Activated CD4-positive, alpha-beta T cell treated with anti-CD3 and anti-CD28 coated beads, Interleukin-2, amount 10 ng/mL, durations not matched to agents 24 days and 14 days (primary cell): ENCODE data around the gene OAS1. TPM values are rescaled to one million over a fixed set of nuclear protein-coding genes. Genes with fewer than 3 reads are reported as not detected.

ENCODE experiments used
- DNase-seq: peaks from one replicate; pipeline ENCODE4 v3.0.0; 2022
- H3K27ac Mint-ChIP-seq: one replicate; pipeline ENCODE4 v1.8.0; 2022; ENCODE audit warnings: mild to moderate bottlenecking, mixed read lengths
- H3K27me3 Mint-ChIP-seq: one replicate; pipeline ENCODE4 v1.8.0; 2022; ENCODE audit warnings: mixed read lengths
- H3K36me3 Mint-ChIP-seq: one replicate; pipeline ENCODE4 v1.8.0; 2022; ENCODE audit warnings: low read depth, mild to moderate bottlenecking, mixed read lengths
- H3K4me1 Mint-ChIP-seq: one replicate; pipeline ENCODE4 v1.8.0; 2021; ENCODE audit warnings: mixed read lengths
- H3K4me3 Mint-ChIP-seq: one replicate; pipeline ENCODE4 v1.8.0; 2022; ENCODE audit warnings: mild to moderate bottlenecking, moderate library complexity, mixed read lengths
- H3K9me3 Mint-ChIP-seq: one replicate; pipeline ENCODE4 v1.8.0; 2021; ENCODE audit warnings: mixed read lengths
- intact Hi-C: fragments of 100-400 bp; cut with micrococcal nuclease; formaldehyde crosslinking; loops from one replicate; pipeline ENCODE4 v1.15.1; 2023
- total RNA-seq: library from RNA; stranded (reverse); gene quantifications from 2 replicates; pipeline ENCODE4 v1.2.3, GENCODE V29; 2022

Gene OAS1
- 24.5 and 28.0 TPM in 2 replicates for total RNA-seq

DNA sequence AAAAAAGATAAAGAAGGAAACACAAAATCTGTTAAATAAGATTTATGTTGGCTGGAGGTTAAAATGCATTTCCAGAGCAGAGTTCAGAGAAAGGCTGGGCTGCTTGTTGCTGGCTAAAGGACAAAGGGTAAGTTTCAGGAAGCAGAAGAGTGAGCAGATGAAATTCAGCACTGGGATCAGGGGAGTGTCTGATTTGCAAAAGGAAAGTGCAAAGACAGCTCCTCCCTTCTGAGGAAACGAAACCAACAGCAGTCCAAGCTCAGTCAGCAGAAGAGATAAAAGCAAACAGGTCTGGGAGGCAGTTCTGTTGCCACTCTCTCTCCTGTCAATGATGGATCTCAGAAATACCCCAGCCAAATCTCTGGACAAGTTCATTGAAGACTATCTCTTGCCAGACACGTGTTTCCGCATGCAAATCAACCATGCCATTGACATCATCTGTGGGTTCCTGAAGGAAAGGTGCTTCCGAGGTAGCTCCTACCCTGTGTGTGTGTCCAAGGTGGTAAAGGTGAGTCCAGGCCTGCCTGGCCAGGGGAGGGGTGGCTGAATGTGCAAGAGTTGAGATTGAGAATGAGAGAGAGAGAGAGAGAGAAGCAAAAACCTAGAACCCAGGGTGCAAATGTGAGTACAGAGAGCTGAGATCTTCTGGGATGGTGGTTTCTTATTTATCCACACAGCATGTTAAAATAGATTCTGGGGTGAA lies at the start of gene OAS1:
Gene OAS1 (plus strand): TSS at position 251 of the 703 bp plus-strand sequence. CDS start 78 bp downstream, at position 329.
- Mint-ChIP-seq H3K4me1 (peaks cover 81% of the 10 kb centered on the region), H3K36me3 (peaks cover 34% of the 10 kb centered on the region), H3K4me3 (peak within 1 kb of the TSS; percentile 100), H3K27ac (peak within 1 kb of the TSS; percentile 97), H3K9me3 (peaks cover 4% of the 10 kb centered on the region), H3K27me3 (no peaks in the 10 kb centered on the region)
- intact Hi-C loops, result loop anchor here (1.0 to 10.0 kb wide), 2 partner anchors 71 to 248 kb away; partner anchors contain the start of gene OAS2
- peak; percentile 88 for DNase-seq

DNA sequence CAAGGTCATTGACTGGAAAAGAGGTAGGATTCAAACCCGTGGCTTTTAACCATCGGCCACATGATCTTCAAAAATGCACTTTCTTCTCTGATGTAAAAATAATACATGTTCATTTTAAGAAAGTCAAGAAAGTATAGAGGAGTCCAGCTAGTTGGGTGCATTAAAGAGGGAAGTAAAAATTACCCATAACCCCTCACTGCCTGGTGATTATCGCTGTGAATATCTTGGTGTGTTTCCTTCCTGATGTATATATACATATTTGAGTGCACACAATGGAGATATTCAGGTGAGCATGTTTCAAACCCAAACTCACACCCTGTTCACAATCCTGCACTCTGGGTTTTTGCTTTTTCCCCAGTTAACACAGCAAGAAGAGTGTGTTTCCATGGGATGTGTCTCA lies 47.5 kb upstream of the OAS1 start:
- Mint-ChIP-seq H3K4me1 (peaks cover 1% of the 10 kb centered on the region), H3K27ac (no peak overlapping the region), H3K27me3 (peaks cover 4% of the 10 kb centered on the region), H3K36me3 (no peaks in the 10 kb centered on the region), H3K4me3 (no peak overlapping the region), H3K9me3 (no peaks in the 10 kb centered on the region)
- no peak for DNase-seq
- intact Hi-C loops, result no loop called here

DNA sequence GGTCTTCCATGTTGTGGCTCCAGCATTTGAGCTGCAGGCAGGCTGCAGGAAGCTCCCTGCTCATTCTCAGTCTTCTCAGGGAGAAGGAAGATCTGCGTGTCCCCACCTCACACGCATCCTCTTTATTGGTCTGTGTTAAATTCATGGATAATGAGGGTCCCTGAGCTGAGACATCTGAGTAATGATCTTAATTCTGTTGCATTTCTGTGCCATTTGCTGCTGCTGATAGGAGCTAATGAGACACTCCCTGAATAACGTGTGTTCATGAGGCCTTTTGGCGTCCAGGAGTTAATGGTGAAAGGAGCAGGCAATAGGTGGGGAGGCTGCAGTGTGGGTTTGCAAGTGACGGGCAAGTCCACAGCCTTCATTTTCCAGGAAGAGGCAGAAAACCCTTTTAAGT lies 46.6 kb upstream of the OAS1 start:
- Mint-ChIP-seq H3K36me3 (no peaks in the 10 kb centered on the region), H3K4me1 (peaks cover 4% of the 10 kb centered on the region), H3K27ac (no peak overlapping the region), H3K27me3 (peaks cover 3% of the 10 kb centered on the region), H3K4me3 (no peak overlapping the region), H3K9me3 (no peaks in the 10 kb centered on the region)
- intact Hi-C loops, result no loop called here
- no peak for DNase-seq

DNA sequence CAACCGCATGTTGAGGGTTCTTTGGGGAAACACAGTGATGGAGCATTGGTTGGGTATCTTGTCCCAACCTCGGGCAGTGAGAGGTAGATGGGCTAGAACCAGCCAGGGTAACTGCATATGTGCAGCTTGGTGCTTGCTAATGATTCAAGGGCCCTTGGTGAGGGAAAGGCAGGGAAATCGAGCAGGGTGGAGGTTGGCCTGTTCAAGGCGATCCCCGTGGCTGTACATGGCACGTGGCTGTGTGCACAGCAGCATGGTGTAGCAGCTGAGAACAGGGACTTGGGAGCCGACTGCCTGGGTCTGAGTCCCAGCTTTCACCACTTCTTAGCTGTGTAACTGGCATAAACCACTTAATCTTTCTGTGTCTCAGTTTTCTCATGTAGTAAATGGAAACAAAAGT lies 45.5 kb upstream of the OAS1 start:
- Mint-ChIP-seq H3K4me1 (peaks cover 4% of the 10 kb centered on the region), H3K27me3 (no peaks in the 10 kb centered on the region), H3K27ac (no peak overlapping the region), H3K4me3 (no peak overlapping the region), H3K9me3 (no peaks in the 10 kb centered on the region), H3K36me3 (no peaks in the 10 kb centered on the region)
- no peak for DNase-seq
- intact Hi-C loops, result no loop called here

DNA sequence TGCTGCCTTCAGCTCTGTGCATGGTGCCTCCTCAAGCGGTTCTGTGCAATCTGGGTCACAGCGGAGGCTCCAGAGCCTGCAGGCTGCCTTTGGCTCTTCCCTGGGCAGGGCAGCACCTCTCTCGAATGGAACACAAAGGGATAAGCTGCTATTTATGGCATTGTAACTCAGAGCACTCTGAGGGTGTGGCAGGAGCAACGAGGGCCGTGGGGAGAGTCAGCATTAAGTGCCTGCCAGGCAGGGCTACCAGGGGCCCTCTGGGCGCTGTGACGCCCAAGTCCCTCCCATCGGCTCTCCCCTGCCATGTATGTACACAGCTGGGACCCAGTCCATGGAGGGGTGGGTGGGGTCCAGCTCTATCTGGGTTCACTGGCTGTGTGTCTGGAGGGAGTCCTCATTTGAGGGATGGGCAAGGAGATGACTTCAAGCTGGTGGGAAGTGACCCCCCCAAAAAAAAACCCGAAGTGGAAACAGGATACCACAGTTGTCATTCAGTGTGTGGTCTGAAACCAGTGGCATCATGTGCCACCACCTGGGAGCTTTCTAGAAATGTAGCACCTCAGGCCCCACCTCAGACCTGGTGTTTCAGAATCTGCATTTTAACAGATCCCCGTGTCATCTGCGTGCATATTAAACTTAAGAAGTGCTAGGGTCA lies 44.0 kb upstream of the OAS1 start:
- Mint-ChIP-seq H3K4me3 (no peak overlapping the region), H3K4me1 (peaks cover 4% of the 10 kb centered on the region)

DNA sequence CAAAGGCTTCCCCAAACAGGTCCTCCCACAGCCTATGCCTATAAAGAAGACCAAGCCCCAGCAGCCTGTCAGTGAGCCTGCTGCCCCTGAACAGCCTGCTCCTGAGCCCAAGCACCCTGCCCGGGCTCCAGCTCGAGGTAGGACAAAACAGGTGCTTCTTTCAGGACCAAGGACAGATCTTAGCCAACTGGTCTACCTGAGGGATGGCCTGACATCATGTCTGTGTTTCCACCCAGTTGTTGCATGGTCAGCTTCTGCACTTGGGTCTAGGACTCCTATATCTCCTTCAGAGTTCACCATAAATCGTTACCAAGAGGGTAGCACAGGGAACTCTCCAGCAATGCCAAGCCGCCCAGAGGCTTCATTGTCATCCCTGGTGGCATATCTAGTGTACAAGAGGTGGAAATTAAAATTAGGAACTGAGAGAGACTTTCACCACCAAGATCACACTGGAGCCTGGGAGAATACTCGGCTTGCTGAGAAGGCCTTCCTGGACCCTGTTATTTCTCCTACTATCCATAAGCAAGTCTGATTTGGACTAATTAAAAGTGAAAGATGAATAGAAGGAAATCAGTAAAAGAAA lies 38.2 kb upstream of the OAS1 start:
- intact Hi-C loops, result no loop called here
- H3K27me3 Mint-ChIP-seq, result peaks cover 32% of the 10 kb centered on the region
- no peak overlapping the region for H3K4me3 Mint-ChIP-seq
- DNase-seq, result no peak
- no peaks in the 10 kb centered on the region for H3K36me3 Mint-ChIP-seq
- peaks cover 4% of the 10 kb centered on the region for H3K4me1 Mint-ChIP-seq
- H3K9me3 Mint-ChIP-seq, result peaks cover 4% of the 10 kb centered on the region
- no peak overlapping the region for H3K27ac Mint-ChIP-seq

More for the DNA sequence above, 44.0 kb upstream of the OAS1 start:
- H3K36me3 Mint-ChIP-seq, result no peaks in the 10 kb centered on the region
- no peak for DNase-seq
- no peaks in the 10 kb centered on the region for H3K9me3 Mint-ChIP-seq
- H3K27me3 Mint-ChIP-seq, result peaks cover 5% of the 10 kb centered on the region
- H3K27ac Mint-ChIP-seq, result no peak overlapping the region
- intact Hi-C loops, result no loop called here

DNA sequence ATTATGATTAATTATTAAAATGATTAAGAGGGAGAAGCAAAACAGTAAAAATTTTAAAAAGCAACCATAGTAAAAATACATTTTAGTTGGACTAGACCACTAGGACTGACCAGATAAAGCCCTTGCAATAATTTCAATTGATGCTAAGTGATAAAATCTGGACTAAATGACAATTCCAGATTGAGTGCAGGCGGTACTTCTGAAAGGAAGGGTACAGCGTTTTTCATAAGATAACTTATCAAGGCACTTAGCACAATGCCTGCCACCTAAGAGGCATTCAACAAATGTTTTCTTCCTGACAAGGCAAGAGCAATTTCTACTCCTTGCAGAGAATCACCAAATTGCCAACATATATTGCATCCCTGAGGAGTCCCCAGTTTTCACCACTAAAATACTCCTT lies 37.7 kb upstream of the OAS1 start:
- intact Hi-C loops, result no loop called here
- Mint-ChIP-seq H3K27me3 (peaks cover 33% of the 10 kb centered on the region), H3K9me3 (peaks cover 4% of the 10 kb centered on the region), H3K4me3 (no peak overlapping the region), H3K4me1 (peaks cover 4% of the 10 kb centered on the region), H3K36me3 (no peaks in the 10 kb centered on the region), H3K27ac (no peak overlapping the region)
- DNase-seq, result no peak

DNA sequence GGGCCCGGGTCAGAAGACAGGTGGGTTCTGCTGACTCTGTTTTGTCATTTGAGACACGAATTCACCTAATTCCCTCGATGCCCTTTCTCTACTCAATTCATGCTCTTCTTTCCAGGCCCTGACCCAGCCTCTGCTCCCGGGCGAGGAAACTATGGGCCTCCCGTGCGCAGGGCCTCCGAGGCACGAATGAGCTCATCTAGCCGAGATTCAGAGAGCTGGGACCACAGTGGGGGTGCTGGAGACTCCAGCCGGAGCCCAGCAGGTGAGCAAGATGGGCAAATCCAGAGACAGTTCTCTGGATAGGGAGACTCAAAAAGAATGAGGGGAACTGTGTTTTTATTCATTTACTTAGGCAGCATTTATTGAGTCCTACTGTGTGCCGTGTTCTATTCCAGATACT lies 37.0 kb upstream of the OAS1 start:
- no peaks in the 10 kb centered on the region for H3K4me1 Mint-ChIP-seq
- no peak overlapping the region for H3K4me3 Mint-ChIP-seq
- intact Hi-C loops, result no loop called here
- H3K9me3 Mint-ChIP-seq, result peaks cover 4% of the 10 kb centered on the region
- peaks cover 35% of the 10 kb centered on the region for H3K27me3 Mint-ChIP-seq
- H3K36me3 Mint-ChIP-seq, result no peaks in the 10 kb centered on the region
- no peak for DNase-seq
- no peak overlapping the region for H3K27ac Mint-ChIP-seq

DNA sequence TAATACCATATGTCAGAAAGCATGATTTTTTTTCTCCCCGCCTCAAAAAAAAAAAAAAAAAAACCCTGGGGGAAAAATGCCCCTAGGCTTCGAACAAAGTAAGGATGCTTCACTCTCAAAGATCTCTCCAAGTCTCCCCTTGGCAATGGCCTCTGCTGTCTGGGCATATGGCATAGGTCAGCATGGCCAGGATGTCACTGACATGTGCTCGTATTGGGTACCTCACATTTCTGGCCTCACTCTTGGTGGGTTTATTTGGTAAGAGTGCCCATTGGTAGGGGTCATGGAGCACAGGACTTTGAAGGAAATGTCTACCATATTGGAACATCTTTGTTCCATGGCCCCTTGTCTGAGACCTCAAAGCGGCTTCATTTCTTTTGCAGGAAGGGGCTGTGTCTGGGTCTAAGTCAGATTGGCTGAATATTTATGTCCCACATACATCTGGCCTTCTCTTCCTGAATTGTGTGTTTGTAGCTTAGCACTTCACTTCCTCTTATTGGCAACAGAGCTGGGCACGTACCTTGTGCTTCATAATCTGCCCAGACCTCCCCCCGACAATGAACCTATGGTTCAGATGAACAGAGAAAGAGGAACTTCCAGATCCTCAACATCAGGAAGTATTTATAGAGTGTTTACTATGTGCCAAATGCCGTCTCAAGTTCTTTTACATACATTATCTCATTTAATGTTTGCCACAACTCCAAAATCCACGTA lies 36.3 kb upstream of the OAS1 start:
- intact Hi-C loops, result no loop called here
- Mint-ChIP-seq H3K27me3 (peaks cover 35% of the 10 kb centered on the region), H3K4me3 (no peak overlapping the region), H3K36me3 (no peaks in the 10 kb centered on the region), H3K4me1 (no peaks in the 10 kb centered on the region), H3K27ac (no peak overlapping the region), H3K9me3 (peaks cover 4% of the 10 kb centered on the region)
- DNase-seq, result no peak

DNA sequence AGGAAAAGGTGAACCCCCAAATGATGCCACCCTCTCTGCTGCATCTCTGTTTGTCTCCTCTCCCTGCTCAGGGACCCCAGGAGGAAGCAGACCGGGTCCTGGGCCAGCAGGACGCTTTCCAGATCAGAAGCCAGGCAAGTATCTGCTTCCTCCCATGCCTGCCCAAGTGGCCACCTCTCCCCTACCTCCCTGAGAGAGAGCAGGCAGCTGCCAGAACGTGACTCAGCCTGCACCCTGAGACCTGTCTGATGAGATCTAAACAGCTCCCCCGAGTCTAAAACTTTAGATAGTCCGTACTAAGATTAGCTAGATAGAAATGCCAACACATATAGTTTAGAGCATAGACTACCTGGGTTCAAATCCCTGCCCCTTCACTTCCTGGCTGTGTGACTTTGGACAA lies 31.2 kb upstream of the OAS1 start:
- H3K4me3 Mint-ChIP-seq, result no peak overlapping the region
- no peak for DNase-seq
- H3K36me3 Mint-ChIP-seq, result no peaks in the 10 kb centered on the region
- H3K4me1 Mint-ChIP-seq, result no peaks in the 10 kb centered on the region
- peaks cover 57% of the 10 kb centered on the region for H3K27me3 Mint-ChIP-seq
- H3K9me3 Mint-ChIP-seq, result no peaks in the 10 kb centered on the region
- H3K27ac Mint-ChIP-seq, result no peak overlapping the region
- intact Hi-C loops, result no loop called here

DNA sequence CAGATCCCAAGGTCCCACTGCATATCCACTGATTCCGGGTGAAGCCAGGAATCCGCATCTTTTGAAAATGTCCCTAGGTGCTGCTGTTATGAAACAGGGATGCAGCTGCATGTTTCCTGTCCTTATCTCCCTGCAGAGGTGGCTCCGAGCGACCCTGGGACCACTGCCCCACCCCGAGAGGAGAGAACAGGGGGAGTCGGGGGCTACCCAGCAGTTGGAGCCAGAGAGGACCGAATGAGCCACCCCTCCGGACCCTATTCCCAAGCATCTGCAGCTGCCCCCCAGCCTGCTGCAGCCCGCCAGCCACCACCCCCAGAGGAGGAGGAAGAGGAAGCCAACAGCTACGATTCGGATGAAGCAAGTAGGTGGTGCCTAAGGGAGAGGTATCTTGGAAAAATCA lies 30.3 kb upstream of the OAS1 start:
- Mint-ChIP-seq H3K27ac (no peak overlapping the region), H3K4me1 (no peaks in the 10 kb centered on the region), H3K4me3 (no peak overlapping the region), H3K9me3 (no peaks in the 10 kb centered on the region), H3K27me3 (peaks cover 56% of the 10 kb centered on the region), H3K36me3 (no peaks in the 10 kb centered on the region)
- DNase-seq, result no peak
- intact Hi-C loops, result no loop called here

DNA sequence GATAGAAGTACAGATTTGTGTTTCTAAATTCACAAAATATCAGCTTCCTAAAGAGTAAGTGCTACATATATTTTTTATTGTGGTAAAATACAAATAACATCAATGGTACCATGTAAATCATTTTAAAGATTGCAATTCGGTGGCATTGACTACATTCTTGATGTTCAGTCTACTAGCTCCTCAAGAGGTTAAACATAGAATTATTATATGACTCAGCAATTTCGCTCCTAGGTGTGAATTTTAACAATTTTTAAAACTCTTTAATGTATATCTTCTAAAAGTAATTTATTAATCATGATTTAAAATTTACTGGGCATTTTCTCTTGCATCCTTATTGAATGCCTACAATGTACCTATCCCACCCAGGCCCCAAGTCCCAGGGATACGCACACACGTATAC lies 29.8 kb upstream of the OAS1 start:
- peaks cover 56% of the 10 kb centered on the region for H3K27me3 Mint-ChIP-seq
- intact Hi-C loops, result no loop called here
- no peaks in the 10 kb centered on the region for H3K36me3 Mint-ChIP-seq
- no peak overlapping the region for H3K27ac Mint-ChIP-seq
- no peak overlapping the region for H3K4me3 Mint-ChIP-seq
- no peak for DNase-seq
- no peaks in the 10 kb centered on the region for H3K4me1 Mint-ChIP-seq
- H3K9me3 Mint-ChIP-seq, result no peaks in the 10 kb centered on the region

DNA sequence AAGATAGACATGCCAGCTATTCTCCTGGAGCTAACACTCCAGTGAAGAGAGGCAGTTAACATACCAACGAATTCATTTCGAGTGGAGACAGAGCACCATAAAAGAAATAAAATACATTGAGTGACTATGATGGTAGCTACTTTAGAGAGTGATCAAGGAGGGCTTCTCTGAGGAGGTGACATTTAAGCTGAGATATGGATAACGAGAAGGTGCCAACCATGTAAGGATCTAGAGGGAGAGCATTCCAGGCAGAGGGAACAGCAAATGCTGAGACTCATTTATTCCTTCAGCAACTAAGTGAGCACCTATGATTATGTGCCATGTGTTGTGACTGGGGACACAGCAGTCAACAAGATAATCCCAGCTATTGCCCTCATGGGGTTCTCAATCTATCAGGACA lies 28.3 kb upstream of the OAS1 start:
- Mint-ChIP-seq H3K36me3 (no peaks in the 10 kb centered on the region), H3K4me3 (no peak overlapping the region)

DNA sequence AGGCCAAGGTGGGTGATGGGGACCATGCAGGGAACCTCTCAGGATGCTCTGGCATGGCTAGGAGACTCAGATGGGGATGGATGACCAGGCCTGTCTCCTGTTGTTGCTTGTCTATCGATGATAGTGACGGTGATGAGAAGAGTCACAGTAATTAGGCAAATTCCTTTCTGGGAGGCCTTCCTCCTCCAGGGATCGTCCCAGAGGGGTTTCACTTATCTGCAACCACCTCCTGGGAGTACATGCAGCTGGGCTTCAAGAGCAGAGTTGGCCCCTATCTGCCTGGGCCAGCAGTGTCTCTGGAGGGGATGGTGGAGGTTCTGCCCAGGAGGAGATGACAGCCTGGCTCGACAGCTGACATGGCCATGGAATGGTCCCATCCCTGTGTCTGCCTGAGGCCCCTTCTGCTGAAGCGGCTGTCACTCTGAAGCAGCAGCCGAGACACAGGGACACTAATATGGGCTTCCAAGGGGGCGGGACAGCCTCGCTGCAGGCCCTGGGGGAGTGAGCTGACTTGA lies 27.5 kb upstream of the OAS1 start:
- no peaks in the 10 kb centered on the region for H3K9me3 Mint-ChIP-seq
- H3K27ac Mint-ChIP-seq, result no peak overlapping the region
- H3K36me3 Mint-ChIP-seq, result no peaks in the 10 kb centered on the region
- intact Hi-C loops, result no loop called here
- no peak for DNase-seq
- no peak overlapping the region for H3K4me3 Mint-ChIP-seq
- H3K4me1 Mint-ChIP-seq, result no peaks in the 10 kb centered on the region
- H3K27me3 Mint-ChIP-seq, result peaks cover 46% of the 10 kb centered on the region

More for the DNA sequence above, 28.3 kb upstream of the OAS1 start:
- no peaks in the 10 kb centered on the region for H3K4me1 Mint-ChIP-seq
- no peaks in the 10 kb centered on the region for H3K9me3 Mint-ChIP-seq
- peaks cover 44% of the 10 kb centered on the region for H3K27me3 Mint-ChIP-seq
- no peak overlapping the region for H3K27ac Mint-ChIP-seq
- no peak for DNase-seq
- intact Hi-C loops, result no loop called here
